HL-60 (cell line): ENCODE measurements around the gene EBF3.

Experiments used
- DNase-seq, 2 experiments: peaks; one replicate each; pipeline ENCODE4 v3.0.0-alpha.2; 2010 to 2020; ENCODE audit warnings: low read depth in 1 of 2, low spot score in 1 of 2
- H3K27ac ChIP-seq: fragments of 250-450 bp; sonication (Bioruptor Pico); replicated peaks from 2 replicates; pipeline ENCODE4 v1.5.1; 2020; ENCODE audit warnings: mild to moderate bottlenecking, moderate library complexity
- H3K27me3 ChIP-seq: fragments of 250-450 bp; sonication (Bioruptor Pico); 2 replicates; pipeline ENCODE4 v1.5.1; 2021; ENCODE audit warnings: mild to moderate bottlenecking, moderate library complexity; ENCODE audit not compliant: insufficient read depth, poor library complexity, severe bottlenecking
- H3K4me3 ChIP-seq: replicated peaks from 2 replicates; pipeline ENCODE4 v1.5.1; 2011; ENCODE audit warnings: mild to moderate bottlenecking, control low read depth, low read length; ENCODE audit not compliant: insufficient read depth
- CTCF ChIP-seq: IDR thresholded peaks from one replicate; pipeline ENCODE4 v1.5.1; 2011; ENCODE audit warnings: low read length, control low read depth, inconsistent platforms; ENCODE audit not compliant: insufficient read depth
- GABPA ChIP-seq: IDR thresholded peaks from 2 replicates; pipeline ENCODE4 v1.6.1; 2012; ENCODE audit warnings: low read depth
- POLR2AphosphoS5 ChIP-seq: IDR thresholded peaks from 2 replicates; pipeline ENCODE4 v1.6.1; 2012; ENCODE audit warnings: low read depth
- REST ChIP-seq: IDR thresholded peaks from 2 replicates; pipeline ENCODE4 v1.6.1; 2012; ENCODE audit warnings: low read depth; ENCODE audit not compliant: insufficient replicate concordance
- SPI1 ChIP-seq: IDR thresholded peaks from 2 replicates; pipeline ENCODE4 v1.6.1; 2012; ENCODE audit warnings: low read depth, mild to moderate bottlenecking, borderline replicate concordance

The EBF3 gene

GRCh38 chr10:129888784-129889616, 75.1 kb downstream of the EBF3 start:
- Histone ChIP-seq H3K27me3 (no peaks in the 10 kb centered on the region), H3K27ac (no peak overlapping the region), H3K4me3 (no peak overlapping the region)
- TF ChIP-seq CTCF (peak; percentile 13), REST (no peak)
- DNase-seq: peak in 1 of 2 experiments; percentile 35

GRCh38 chr10:129887986-129888783, 75.9 kb downstream of the EBF3 start:
- H3K4me3 ChIP-seq: no peak overlapping the region
- no peak for TF ChIP-seq REST
- TF ChIP-seq POLR2AphosphoS5: no peak
- no peak for TF ChIP-seq SPI1
- TF ChIP-seq GABPA: no peak
- TF ChIP-seq CTCF: no peak
- no peak overlapping the region for H3K27ac ChIP-seq
- no peak for DNase-seq
- H3K27me3 ChIP-seq: no peaks in the 10 kb centered on the region

- no peak for DNase-seq
- no peaks in the 10 kb centered on the region for H3K27me3 ChIP-seq
- H3K27ac ChIP-seq: no peak overlapping the region
- H3K4me3 ChIP-seq: no peak overlapping the region
- TF ChIP-seq CTCF: no peak
Observed at GRCh38 chr10:129887381-129887905, 76.6 kb downstream of the EBF3 start.
